WERI-Rb-1 (cell line): ENCODE data around the gene CCDC159.

Experiments used
- DNase-seq: peaks from one replicate; pipeline ENCODE4 v3.0.0-alpha.2; 2020
- H3K27ac ChIP-seq: fragments of 250-450 bp; sonication (Bioruptor Pico); 2 replicates; pipeline ENCODE4 v1.5.1; 2020; ENCODE audit warnings: mild to moderate bottlenecking, moderate library complexity
- H3K27me3 ChIP-seq: fragments of 250-450 bp; sonication (Bioruptor Pico); 2 replicates; pipeline ENCODE4 v1.5.1; 2021; ENCODE audit warnings: mild to moderate bottlenecking, low read depth, moderate library complexity; ENCODE audit not compliant: insufficient read depth, severe bottlenecking
- H3K36me3 ChIP-seq: fragments of 250-450 bp; sonication (Bioruptor Pico); 2 replicates; pipeline ENCODE4 v1.5.1; 2020; ENCODE audit warnings: mild to moderate bottlenecking, moderate library complexity
- H3K4me3 ChIP-seq: 2 replicates; pipeline ENCODE4 v1.5.1; 2011; ENCODE audit warnings: low read depth, mild to moderate bottlenecking, control low read depth, low read length
- H3K9me3 ChIP-seq: fragments of 250-450 bp; sonication (Bioruptor Pico); 2 replicates; pipeline ENCODE4 v1.5.1; 2021; ENCODE audit warnings: mild to moderate bottlenecking, moderate library complexity; ENCODE audit not compliant: severe bottlenecking
- TF ChIP-seq, protein P1 (sequence below): IDR thresholded peaks from 2 replicates; pipeline ENCODE4 v1.5.1; 2011; ENCODE audit warnings: low read depth, mild to moderate bottlenecking, control low read depth, inconsistent platforms, low read length

CCDC159 gene

DNA sequence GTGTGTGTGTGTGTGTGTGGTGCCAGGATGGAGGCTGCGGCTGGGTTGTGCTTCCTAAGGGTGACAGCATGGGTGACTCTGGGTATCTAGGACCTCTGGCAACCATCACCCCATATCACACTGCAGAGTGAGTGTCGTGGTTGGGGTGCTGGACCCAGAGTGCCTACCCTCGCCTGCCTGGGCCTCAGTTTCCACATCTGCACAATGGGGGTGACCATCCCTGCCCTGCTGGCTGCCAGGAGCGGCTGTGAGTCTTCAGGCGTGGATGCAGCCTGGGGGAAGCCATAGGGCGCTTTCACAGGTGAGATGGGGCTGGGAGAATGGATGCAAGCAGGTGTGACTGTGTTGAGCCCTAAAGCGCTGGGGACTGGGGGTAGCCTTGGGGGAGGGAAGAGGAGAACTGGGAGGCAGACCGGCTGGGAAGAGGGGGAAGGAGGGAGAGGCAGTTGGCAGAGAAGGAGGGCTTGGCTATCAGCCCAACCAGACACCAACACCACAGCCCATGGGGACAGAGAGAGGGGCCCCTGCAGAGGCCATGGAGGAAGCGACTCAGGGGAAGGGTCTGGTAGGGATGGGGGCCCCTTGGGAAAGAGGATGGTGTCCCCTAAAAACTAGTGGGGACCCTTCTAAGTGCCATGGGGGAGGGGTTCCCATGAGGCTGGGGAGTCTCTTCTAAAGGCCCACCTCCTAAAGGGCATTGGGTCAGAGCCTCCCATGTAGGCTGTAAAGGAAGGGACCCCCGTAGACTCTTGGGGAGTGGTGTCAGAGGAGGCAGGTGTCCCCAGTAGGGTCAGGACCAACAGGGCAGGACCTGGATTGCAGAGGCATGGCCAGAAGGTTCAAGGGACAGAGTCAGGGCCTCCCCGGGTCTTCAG is 10.6 kb downstream of the CCDC159 start:
- TF ChIP-seq, protein P1, sequence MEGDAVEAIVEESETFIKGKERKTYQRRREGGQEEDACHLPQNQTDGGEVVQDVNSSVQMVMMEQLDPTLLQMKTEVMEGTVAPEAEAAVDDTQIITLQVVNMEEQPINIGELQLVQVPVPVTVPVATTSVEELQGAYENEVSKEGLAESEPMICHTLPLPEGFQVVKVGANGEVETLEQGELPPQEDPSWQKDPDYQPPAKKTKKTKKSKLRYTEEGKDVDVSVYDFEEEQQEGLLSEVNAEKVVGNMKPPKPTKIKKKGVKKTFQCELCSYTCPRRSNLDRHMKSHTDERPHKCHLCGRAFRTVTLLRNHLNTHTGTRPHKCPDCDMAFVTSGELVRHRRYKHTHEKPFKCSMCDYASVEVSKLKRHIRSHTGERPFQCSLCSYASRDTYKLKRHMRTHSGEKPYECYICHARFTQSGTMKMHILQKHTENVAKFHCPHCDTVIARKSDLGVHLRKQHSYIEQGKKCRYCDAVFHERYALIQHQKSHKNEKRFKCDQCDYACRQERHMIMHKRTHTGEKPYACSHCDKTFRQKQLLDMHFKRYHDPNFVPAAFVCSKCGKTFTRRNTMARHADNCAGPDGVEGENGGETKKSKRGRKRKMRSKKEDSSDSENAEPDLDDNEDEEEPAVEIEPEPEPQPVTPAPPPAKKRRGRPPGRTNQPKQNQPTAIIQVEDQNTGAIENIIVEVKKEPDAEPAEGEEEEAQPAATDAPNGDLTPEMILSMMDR = no peak
- Histone ChIP-seq H3K36me3 (peaks cover 25% of the 10 kb centered on the region), H3K9me3 (no peaks in the 10 kb centered on the region), H3K4me3 (no peak overlapping the region), H3K27me3 (no peaks in the 10 kb centered on the region), H3K27ac (no peak overlapping the region)
- no peak for DNase-seq

DNA sequence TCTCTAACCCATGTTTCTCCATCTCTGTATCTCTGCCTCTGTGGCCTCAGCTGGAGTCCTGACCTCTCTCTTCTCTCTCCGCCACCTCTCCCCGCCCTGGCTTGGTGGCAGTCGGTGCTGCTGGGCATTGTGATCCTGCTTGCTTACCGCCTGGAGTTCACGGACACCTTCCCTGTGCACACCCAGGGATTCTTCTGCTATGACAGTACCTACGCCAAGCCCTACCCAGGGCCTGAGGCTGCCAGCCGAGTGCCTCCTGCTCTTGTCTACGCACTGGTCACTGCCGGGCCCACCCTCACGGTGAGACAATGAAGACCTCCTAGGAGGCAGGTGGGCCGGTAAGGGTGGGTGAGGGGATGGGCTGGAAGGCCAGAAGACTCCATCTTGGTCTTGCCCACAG is 13.1 kb downstream of the CCDC159 start:
- Histone ChIP-seq H3K27ac (no peak overlapping the region), H3K27me3 (no peaks in the 10 kb centered on the region), H3K36me3 (peaks cover 41% of the 10 kb centered on the region), H3K4me3 (no peak overlapping the region), H3K9me3 (no peaks in the 10 kb centered on the region)
- no peak for DNase-seq
- TF ChIP-seq, protein P1 = no peak

DNA sequence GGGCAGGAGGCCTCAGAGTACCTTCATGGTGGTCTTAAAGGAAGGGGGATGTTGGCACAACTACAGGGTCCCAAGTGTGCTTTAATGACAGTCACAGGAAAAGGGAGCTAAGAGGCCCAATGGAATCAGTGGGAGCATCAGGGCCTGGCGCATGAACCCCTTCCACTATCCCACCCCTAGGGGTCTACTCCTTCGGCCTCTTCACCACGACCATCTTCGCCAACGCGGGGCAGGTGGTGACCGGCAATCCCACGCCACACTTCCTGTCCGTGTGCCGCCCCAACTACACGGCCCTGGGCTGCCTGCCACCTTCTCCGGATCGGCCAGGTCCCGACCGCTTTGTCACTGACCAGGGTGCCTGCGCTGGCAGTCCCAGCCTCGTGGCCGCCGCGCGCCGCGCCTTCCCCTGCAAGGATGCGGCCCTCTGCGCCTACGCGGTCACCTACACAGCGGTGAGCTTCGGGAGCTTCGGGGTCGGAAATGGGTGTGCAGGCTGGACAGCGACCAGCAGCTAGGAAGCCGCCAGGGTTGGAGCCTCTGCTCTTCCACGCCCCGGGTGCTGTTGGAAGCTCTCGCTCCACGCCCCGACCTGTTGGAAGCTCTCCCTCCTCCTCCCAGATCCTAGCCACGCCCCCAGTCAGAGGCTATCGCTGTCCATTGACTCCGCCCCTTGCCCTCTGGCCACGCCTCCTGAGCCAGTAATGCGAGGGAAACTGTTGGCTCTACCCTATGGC is 14.9 kb downstream of the CCDC159 start:
- DNase-seq = peak; percentile 69
- Histone ChIP-seq H3K27ac (no peak overlapping the region), H3K4me3 (no peak overlapping the region)

DNA sequence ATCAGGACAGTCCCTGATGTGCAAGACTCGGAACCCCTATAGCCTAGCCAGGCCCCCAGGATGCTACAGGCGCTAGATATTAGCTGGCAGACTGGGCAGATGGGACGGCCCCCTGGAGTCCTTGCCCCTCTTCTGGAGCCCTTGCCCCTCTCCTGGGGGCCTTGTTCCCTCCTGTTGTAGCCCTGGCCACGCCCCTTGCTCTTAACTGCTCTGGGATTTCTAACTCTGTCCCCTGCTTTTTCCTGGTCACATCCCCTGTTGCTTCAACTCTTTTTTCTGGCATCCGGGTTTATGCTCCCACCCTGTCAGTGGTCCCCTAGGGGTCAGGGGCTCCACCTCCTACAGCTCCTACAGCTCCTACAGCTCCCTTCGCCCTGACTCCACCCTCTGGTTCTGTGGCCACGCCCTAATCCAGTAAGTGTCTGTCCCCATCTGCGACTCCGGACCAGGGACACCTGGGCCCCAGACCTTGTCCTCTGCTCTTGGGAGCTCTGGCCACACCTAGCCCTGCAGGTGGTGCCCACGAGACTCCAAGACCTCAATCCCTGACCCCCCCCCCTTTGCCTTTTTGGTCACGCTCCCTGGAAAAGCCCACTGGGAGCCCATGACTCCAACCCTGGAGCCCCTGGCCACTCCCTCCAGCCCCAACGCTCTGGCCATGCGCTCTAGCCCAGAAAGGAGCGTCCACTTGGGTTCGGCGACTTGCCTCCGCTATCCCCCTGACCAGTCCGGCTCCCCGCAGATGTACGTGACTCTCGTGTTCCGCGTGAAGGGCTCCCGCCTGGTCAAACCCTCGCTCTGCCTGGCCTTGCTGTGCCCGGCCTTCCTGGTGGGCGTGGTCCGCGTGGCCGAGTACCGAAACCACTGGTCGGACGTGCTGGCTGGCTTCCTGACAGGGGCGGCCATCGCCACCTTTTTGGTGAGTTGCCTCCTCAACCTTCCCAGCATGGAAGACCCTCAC is 15.7 kb downstream of the CCDC159 start:
- no peak overlapping the region for H3K4me3 ChIP-seq
- DNase-seq = no peak
- TF ChIP-seq, protein P1 = no peak

More for the DNA sequence above, 14.9 kb downstream of the CCDC159 start:
- no peaks in the 10 kb centered on the region for H3K9me3 ChIP-seq
- TF ChIP-seq, protein P1 = no peak
- H3K27me3 ChIP-seq = no peaks in the 10 kb centered on the region
- H3K36me3 ChIP-seq = peaks cover 53% of the 10 kb centered on the region

DNA sequence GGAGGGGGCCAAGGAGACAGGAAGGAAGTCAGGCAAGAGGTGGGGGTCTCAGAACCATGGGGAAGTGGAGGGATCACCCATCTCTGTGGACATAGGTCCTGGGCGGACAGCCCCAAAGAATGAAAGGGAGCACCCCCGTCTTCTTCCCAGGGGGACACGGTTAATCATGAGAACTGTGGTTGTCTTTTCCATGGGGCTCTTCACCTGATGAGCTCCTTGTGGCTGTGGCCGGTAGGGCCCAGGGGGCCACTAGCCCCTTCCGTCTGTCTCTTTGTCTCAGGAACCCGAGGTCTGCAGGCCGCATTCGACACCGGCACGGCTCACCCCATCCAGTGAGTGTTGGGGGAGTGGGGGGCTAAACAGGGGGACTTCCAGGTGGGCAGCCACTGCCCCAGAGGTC is 17.6 kb downstream of the CCDC159 start:
- Histone ChIP-seq H3K27me3 (no peaks in the 10 kb centered on the region), H3K27ac (no peak overlapping the region), H3K4me3 (no peak overlapping the region), H3K36me3 (peaks cover 53% of the 10 kb centered on the region), H3K9me3 (no peaks in the 10 kb centered on the region)
- TF ChIP-seq, protein P1 = no peak
- no peak for DNase-seq

More for the DNA sequence above, 15.7 kb downstream of the CCDC159 start:
- Histone ChIP-seq H3K9me3 (no peaks in the 10 kb centered on the region), H3K36me3 (peaks cover 53% of the 10 kb centered on the region), H3K27ac (no peak overlapping the region), H3K27me3 (no peaks in the 10 kb centered on the region)
